ENCODE data around the gene NPAS2. TPM values are rescaled to one million over a fixed set of nuclear protein-coding genes. Genes with fewer than 3 reads are reported as not detected.

NPAS2 gene
- total RNA-seq, 1 experiment from 2014 or later, result 38.3 TPM

DNA sequence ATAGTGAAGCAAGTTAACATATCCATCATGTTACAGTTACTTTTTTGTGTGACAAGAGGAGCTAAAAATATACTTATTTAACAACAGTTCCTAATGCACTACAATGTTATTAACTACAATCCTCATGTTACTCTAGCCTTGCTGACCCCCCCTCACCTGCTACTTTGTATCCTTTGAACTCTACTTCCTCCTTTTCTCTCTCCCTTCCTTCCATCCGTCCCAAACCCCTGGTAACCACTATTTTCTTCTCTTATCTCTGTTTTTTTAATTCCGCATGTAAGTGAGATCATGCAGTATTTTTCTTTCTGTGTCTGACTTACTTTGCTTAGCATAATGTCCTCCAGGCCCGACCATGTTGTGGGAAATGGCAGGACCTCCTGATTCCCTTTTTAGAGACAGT, 59.4 kb downstream of the NPAS2 start:
- H3K4me2 ChIP-seq, result no peak overlapping the region
- TF ChIP-seq, protein P1, sequence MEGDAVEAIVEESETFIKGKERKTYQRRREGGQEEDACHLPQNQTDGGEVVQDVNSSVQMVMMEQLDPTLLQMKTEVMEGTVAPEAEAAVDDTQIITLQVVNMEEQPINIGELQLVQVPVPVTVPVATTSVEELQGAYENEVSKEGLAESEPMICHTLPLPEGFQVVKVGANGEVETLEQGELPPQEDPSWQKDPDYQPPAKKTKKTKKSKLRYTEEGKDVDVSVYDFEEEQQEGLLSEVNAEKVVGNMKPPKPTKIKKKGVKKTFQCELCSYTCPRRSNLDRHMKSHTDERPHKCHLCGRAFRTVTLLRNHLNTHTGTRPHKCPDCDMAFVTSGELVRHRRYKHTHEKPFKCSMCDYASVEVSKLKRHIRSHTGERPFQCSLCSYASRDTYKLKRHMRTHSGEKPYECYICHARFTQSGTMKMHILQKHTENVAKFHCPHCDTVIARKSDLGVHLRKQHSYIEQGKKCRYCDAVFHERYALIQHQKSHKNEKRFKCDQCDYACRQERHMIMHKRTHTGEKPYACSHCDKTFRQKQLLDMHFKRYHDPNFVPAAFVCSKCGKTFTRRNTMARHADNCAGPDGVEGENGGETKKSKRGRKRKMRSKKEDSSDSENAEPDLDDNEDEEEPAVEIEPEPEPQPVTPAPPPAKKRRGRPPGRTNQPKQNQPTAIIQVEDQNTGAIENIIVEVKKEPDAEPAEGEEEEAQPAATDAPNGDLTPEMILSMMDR (conservative IDR thresholded peaks at IDR 0.05), result no peak
- no peak for TF ChIP-seq EZH2 (IDR thresholded peaks at IDR 0.05; ENCODE audit: low read depth)
- H3K4me1 ChIP-seq (replicated peaks; ENCODE audit: insufficient read depth), result peaks cover 41% of the 10 kb centered on the region
- H3K27ac ChIP-seq, result no peak overlapping the region
- peaks cover 13% of the 10 kb centered on the region for H4K20me1 ChIP-seq (ENCODE audit: insufficient read depth)
- no peak overlapping the region for H2AFZ ChIP-seq
- H3K9me2 ChIP-seq (ENCODE audit: insufficient read depth), result no peaks in the 10 kb centered on the region
- no peak overlapping the region for H3K4me3 ChIP-seq
- H3K79me2 ChIP-seq (ENCODE audit: low read depth), result peaks cover 85% of the 10 kb centered on the region
- BruUV-seq (replicated peaks), result no TSS peak
- no peaks in the 10 kb centered on the region for H3K27me3 ChIP-seq (ENCODE audit: insufficient read depth, low read depth)
- DNase-seq, result no peak
- POLR2A ChIA-PET (ENCODE audit: unreplicated experiment), result no interaction called here
- peaks cover 46% of the 10 kb centered on the region for H3F3A ChIP-seq (ENCODE audit: insufficient read depth, low read depth)
- intact Hi-C loops (cut with micrococcal nuclease; ENCODE audit: unreplicated experiment), result no loop called here
- peaks cover 20% of the 10 kb centered on the region; the same call in 1 of the 2 replicates for H3K36me3 ChIP-seq (ENCODE audit: low read depth)
- CTCF ChIA-PET, result no interaction called here
- H3K9me3 ChIP-seq (ENCODE audit: insufficient read depth, low read depth), result no peaks in the 10 kb centered on the region

DNA sequence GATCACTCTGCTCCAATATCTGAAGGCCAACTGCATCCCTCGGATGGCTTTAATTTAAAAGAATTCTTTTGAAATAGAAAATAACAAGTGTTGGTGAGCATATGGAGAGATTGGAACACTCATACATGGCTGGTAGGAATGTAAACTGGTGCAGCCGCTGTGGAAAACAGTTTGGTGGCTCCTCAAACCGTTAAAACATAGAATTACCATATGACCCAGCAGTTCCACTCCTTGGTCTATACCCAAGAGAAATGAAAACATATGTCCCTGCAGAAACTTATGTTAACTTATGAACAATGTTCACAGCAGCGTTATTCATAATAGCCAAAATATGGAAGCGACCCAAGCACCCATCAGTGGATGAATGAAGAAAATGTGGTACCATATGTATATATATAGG, 60.1 kb downstream of the NPAS2 start:
- CTCF ChIA-PET, result no interaction called here
- H3K4me1 ChIP-seq (replicated peaks; ENCODE audit: insufficient read depth), result peaks cover 46% of the 10 kb centered on the region
- TF ChIP-seq, protein P1 (conservative IDR thresholded peaks at IDR 0.05), result no peak
- no peak for TF ChIP-seq EZH2 (IDR thresholded peaks at IDR 0.05; ENCODE audit: low read depth)

DNA sequence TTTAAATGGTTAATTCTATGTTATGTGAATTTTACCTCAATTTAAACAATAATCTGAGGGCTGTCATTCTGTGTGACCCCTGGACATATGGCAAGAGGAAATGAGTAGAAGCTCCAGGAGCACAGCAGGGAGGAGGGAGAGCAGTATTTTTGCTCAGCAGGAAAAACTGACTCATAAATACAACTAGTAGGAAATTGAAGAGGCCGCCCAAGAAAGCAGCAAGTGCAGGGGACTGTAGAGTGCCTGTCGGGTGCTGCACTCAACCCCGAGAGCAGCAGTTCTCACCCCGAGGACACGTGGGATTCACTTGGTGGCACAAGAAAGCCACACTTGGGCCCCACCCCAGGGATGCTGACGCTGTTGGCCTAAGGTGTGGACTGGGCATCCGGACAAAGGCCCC, 60.8 kb downstream of the NPAS2 start:
- BruUV-seq (replicated peaks), result no TSS peak
- no peak overlapping the region for H3K4me2 ChIP-seq
- peaks cover 54% of the 10 kb centered on the region for H3F3A ChIP-seq (ENCODE audit: insufficient read depth, low read depth)
- ChIA-PET POLR2A (ENCODE audit: unreplicated experiment) (no interaction called here), CTCF (interaction anchor here (0.6 kb wide), 1 partner anchor 165 kb away, joined by 3 read pairs; no protein-coding TSS in a partner anchor)
- peaks cover 11% of the 10 kb centered on the region for H4K20me1 ChIP-seq (ENCODE audit: insufficient read depth)
- intact Hi-C loops (cut with micrococcal nuclease; ENCODE audit: unreplicated experiment), result loop anchor here (5.0 to 10.0 kb wide), 2 partner anchors 104 to 148 kb away; no protein-coding TSS in a partner anchor
- no peak overlapping the region for H2AFZ ChIP-seq
- H3K4me1 ChIP-seq (replicated peaks; ENCODE audit: insufficient read depth), result peaks cover 53% of the 10 kb centered on the region
- no peak for DNase-seq
- H3K79me2 ChIP-seq (ENCODE audit: low read depth), result peaks cover 84% of the 10 kb centered on the region
- no peak overlapping the region for H3K4me3 ChIP-seq
- H3K36me3 ChIP-seq (ENCODE audit: low read depth), result peaks cover 19% of the 10 kb centered on the region; the same call in 1 of the 2 replicates
- no peak for TF ChIP-seq EZH2 (IDR thresholded peaks at IDR 0.05; ENCODE audit: low read depth)
- TF ChIP-seq, protein P1 (conservative IDR thresholded peaks at IDR 0.05), result no peak
- peak overlapping the region; percentile 80 for H3K27ac ChIP-seq
- H3K9me3 ChIP-seq (ENCODE audit: insufficient read depth, low read depth), result no peaks in the 10 kb centered on the region
- no peaks in the 10 kb centered on the region for H3K9me2 ChIP-seq (ENCODE audit: insufficient read depth)
- no peaks in the 10 kb centered on the region for H3K27me3 ChIP-seq (ENCODE audit: insufficient read depth, low read depth)

More for the DNA sequence above, 60.1 kb downstream of the NPAS2 start:
- Histone ChIP-seq H2AFZ (no peak overlapping the region), H3K27ac (peak overlapping the region; percentile 80; the same call in 1 of the 2 replicates), H3K9me2 (ENCODE audit: insufficient read depth) (no peaks in the 10 kb centered on the region), H3K9me3 (ENCODE audit: insufficient read depth, low read depth) (no peaks in the 10 kb centered on the region), H4K20me1 (ENCODE audit: insufficient read depth) (peaks cover 13% of the 10 kb centered on the region), H3K4me2 (no peak overlapping the region), H3K36me3 (ENCODE audit: low read depth) (peaks cover 19% of the 10 kb centered on the region; the same call in 1 of the 2 replicates), H3F3A (ENCODE audit: insufficient read depth, low read depth) (peaks cover 48% of the 10 kb centered on the region), H3K4me3 (no peak overlapping the region), H3K79me2 (ENCODE audit: low read depth) (peaks cover 82% of the 10 kb centered on the region), H3K27me3 (ENCODE audit: insufficient read depth, low read depth) (no peaks in the 10 kb centered on the region)
- POLR2A ChIA-PET (ENCODE audit: unreplicated experiment), result no interaction called here
- no TSS peak for BruUV-seq (replicated peaks)
- intact Hi-C loops (cut with micrococcal nuclease; ENCODE audit: unreplicated experiment), result loop anchor here (5.0 to 10.0 kb wide), 2 partner anchors 105 to 148 kb away; no protein-coding TSS in a partner anchor
- DNase-seq, result no peak

Measured in PC-9 (cell line).